GM21576 (cell line): ENCODE results near the gene FUNDC1.
"Not testable (repeated sequence)": the region's sequence is repeated elsewhere in the genome, so short reads cannot be mapped to it uniquely, and the experiment has no call there.

Experiments
- ATAC-seq: cut with Tn5 transposase; IDR thresholded peaks from one replicate; pipeline ENCODE4 v1.9.1; 2021; ENCODE audit warnings: mild to moderate bottlenecking, moderate library complexity; ENCODE audit not compliant: unreplicated experiment

FUNDC1 gene

GRCh38 chrX:44542567-44543325 lies at the start of gene FUNDC1:
FUNDC1 (minus strand) TSS chrX:44542859; CDS start chrX:44542832, 27 bp downstream.
- peak; percentile 98 for ATAC-seq

GRCh38 chrX:44585866-44586265 lies 43.2 kb upstream of the FUNDC1 start:
- no peak for ATAC-seq

- no peak for ATAC-seq
These were observed 37.8 kb upstream of the FUNDC1 start for GRCh38 chrX:44580466-44580865.

GRCh38 chrX:44572340-44572938 lies 29.8 kb upstream of the FUNDC1 start:
- no peak for ATAC-seq

GRCh38 chrX:44570522-44570921 lies 27.9 kb upstream of the FUNDC1 start:
- no peak for ATAC-seq

GRCh38 chrX:44569122-44569521 lies 26.5 kb upstream of the FUNDC1 start:
- ATAC-seq: no peak

GRCh38 chrX:44568196-44568595 lies 25.5 kb upstream of the FUNDC1 start:
- no peak for ATAC-seq

- ATAC-seq: not testable (repeated sequence)
These were observed 19.2 kb upstream of the FUNDC1 start for GRCh38 chrX:44561896-44562295.

GRCh38 chrX:44550563-44550962 lies 7.9 kb upstream of the FUNDC1 start:
- no peak for ATAC-seq

GRCh38 chrX:44545454-44545853 lies 2.8 kb upstream of the FUNDC1 start:
- not testable (repeated sequence) for ATAC-seq

GRCh38 chrX:44544036-44544435 lies 1.4 kb upstream of the FUNDC1 start:
- ATAC-seq: no peak

GRCh38 chrX:44536198-44536597 lies 6.5 kb downstream of the FUNDC1 start:
- ATAC-seq: no peak

GRCh38 chrX:44529310-44529709 lies 13.3 kb downstream of the FUNDC1 start:
- no peak for ATAC-seq

- ATAC-seq: no peak
These were observed 28.4 kb downstream of the FUNDC1 start for GRCh38 chrX:44514272-44514671.

GRCh38 chrX:44507292-44507691 lies 35.4 kb downstream of the FUNDC1 start:
- no peak for ATAC-seq

- ATAC-seq: no peak
These were observed 36.0 kb downstream of the FUNDC1 start for GRCh38 chrX:44506678-44507077.

- ATAC-seq: no peak
These were observed 39.1 kb downstream of the FUNDC1 start for GRCh38 chrX:44503560-44503959.

- ATAC-seq: no peak
These were observed 47.6 kb downstream of the FUNDC1 start for GRCh38 chrX:44495091-44495490.

GRCh38 chrX:44494357-44494756 lies 48.3 kb downstream of the FUNDC1 start:
- ATAC-seq: no peak

GRCh38 chrX:44489515-44489914 lies 53.1 kb downstream of the FUNDC1 start:
- ATAC-seq: no peak

GRCh38 chrX:44484607-44485146 lies 58.0 kb downstream of the FUNDC1 start:
- ATAC-seq: no peak

GRCh38 chrX:44483965-44484606 lies 58.6 kb downstream of the FUNDC1 start:
- no peak for ATAC-seq
